ENCODE measurements around the gene NFATC3.

GRCh38 chr16:68187505-68187904, 102.3 kb downstream of the NFATC3 start:
- TF ChIP-seq POLR2A (IDR thresholded peaks at IDR 0.05) (no peak), CTCF (IDR thresholded peaks at IDR 0.05) (no peak)
